Renal cortex interstitium (tissue), 15 donors: ENCODE data around the gene PLSCR3. TPM values are rescaled to one million over a fixed set of nuclear protein-coding genes. Genes with fewer than 3 reads are reported as not detected.

Experiments used
- DNase-seq, 11 donors: peaks; one replicate each; pipeline ENCODE4 v3.0.0-alpha.2; 2013; ENCODE audit warnings: low read depth in 9 of 11, low spot score in 4 of 11; ENCODE audit errors: extremely low read depth in 1 of 11
- long read RNA-seq, 16 experiments: transcript quantifications; one replicate each; lab custom pipeline, GENCODE V29; 2026
- polyA plus RNA-seq, 3 donors: library from polyadenylated mRNA; unstranded; fragments of 120-200 nt; gene quantifications; one replicate each; pipeline ENCODE4 v1.2.1, GENCODE V29; 2013; ENCODE audit not compliant: insufficient read length in 3 of 3

PLSCR3 gene
- 10 to 100 TPM; 28.8 to 41.5 (median 41.4) TPM for polyA plus RNA-seq
- long read RNA-seq, donor 1, transcript PLSCR3-202 (8 exons, 2,067 nt), result major isoform, 5 of 12 reads
- long read RNA-seq, donor 1, partial matches to known transcripts, result 0 of 12 reads
- long read RNA-seq, donor 1, other reads (novel, unspliced or antisense), result 0 of 12 reads
- long read RNA-seq, donor 2, partial matches to known transcripts, result 0 of 3 reads
- long read RNA-seq, donor 2, other reads (novel, unspliced or antisense), result 0 of 3 reads
- long read RNA-seq, donor 3, transcript PLSCR3-202 (8 exons, 2,067 nt), result major isoform, 8 of 26 reads
- long read RNA-seq, donor 3, partial matches to known transcripts, result 10 of 26 reads
- long read RNA-seq, donor 3, other reads (novel, unspliced or antisense), result 0 of 26 reads
- long read RNA-seq, donor 4, transcript PLSCR3-202 (8 exons, 2,067 nt), result major isoform, 6 of 10 reads
- long read RNA-seq, donor 4, partial matches to known transcripts, result 0 of 10 reads
- long read RNA-seq, donor 4, other reads (novel, unspliced or antisense), result 0 of 10 reads
- long read RNA-seq, donor 5, result 0 reads
- long read RNA-seq, donor 6, transcript PLSCR3-202 (8 exons, 2,067 nt), result major isoform, 6 of 8 reads
- long read RNA-seq, donor 6, partial matches to known transcripts, result 0 of 8 reads
- long read RNA-seq, donor 6, other reads (novel, unspliced or antisense), result 0 of 8 reads
- long read RNA-seq, donor 7, transcript PLSCR3-202 (8 exons, 2,067 nt), result major isoform, 6 of 42 reads
- long read RNA-seq, donor 7, partial matches to known transcripts, result 30 of 42 reads
- long read RNA-seq, donor 7, other reads (novel, unspliced or antisense), result 0 of 42 reads
- long read RNA-seq, donor 8, result 0 reads
- long read RNA-seq, donor 9, transcript PLSCR3-202 (8 exons, 2,067 nt), result major isoform, 16 of 26 reads
- long read RNA-seq, donor 9, partial matches to known transcripts, result 6 of 26 reads
- long read RNA-seq, donor 9, other reads (novel, unspliced or antisense), result 0 of 26 reads
- long read RNA-seq, donor 10, partial matches to known transcripts, result 0 of 7 reads
- long read RNA-seq, donor 10, other reads (novel, unspliced or antisense), result 0 of 7 reads
- long read RNA-seq, donor 11, transcript PLSCR3-202 (8 exons, 2,067 nt), result major isoform, 5 of 14 reads
- long read RNA-seq, donor 11, partial matches to known transcripts, result 6 of 14 reads
- long read RNA-seq, donor 11, other reads (novel, unspliced or antisense), result 0 of 14 reads
- long read RNA-seq, donor 12, partial matches to known transcripts, result 0 of 3 reads
- long read RNA-seq, donor 12, other reads (novel, unspliced or antisense), result 0 of 3 reads
- long read RNA-seq, donor 13, result 0 reads
- long read RNA-seq, donor 14, transcript PLSCR3-202 (8 exons, 2,067 nt), result major isoform, 8 of 8 reads
- long read RNA-seq, donor 14, partial matches to known transcripts, result 0 of 8 reads
- long read RNA-seq, donor 14, other reads (novel, unspliced or antisense), result 0 of 8 reads
- long read RNA-seq, donor 15, partial matches to known transcripts, result 0 of 5 reads
- long read RNA-seq, donor 15, other reads (novel, unspliced or antisense), result 0 of 5 reads
- long read RNA-seq, donor 16, transcript PLSCR3-202 (8 exons, 2,067 nt), result major isoform, 11 of 43 reads
- long read RNA-seq, donor 16, transcript PLSCR3-201 (8 exons, 1,689 nt), result minor isoform, 6 of 43 reads
- long read RNA-seq, donor 16, transcript PLSCR3-209 (8 exons, 2,032 nt), result minor isoform, 7 of 43 reads
- long read RNA-seq, donor 16, partial matches to known transcripts, result 18 of 43 reads
- long read RNA-seq, donor 16, other reads (novel, unspliced or antisense), result 0 of 43 reads

- peak in 9 of 11 donors; percentile 75 to 82 (median 79) for DNase-seq
These were observed at the start of gene PLSCR3 for GRCh38 chr17:7394452-7395191. PLSCR3 (minus strand) TSS chr17:7394525; CDS start chr17:7394110, 415 bp downstream.

- DNase-seq, result no peak
These were observed 49.5 kb upstream of the PLSCR3 start for GRCh38 chr17:7443499-7444485.

- no peak for DNase-seq
These were observed 47.8 kb upstream of the PLSCR3 start for GRCh38 chr17:7442142-7442541.

- DNase-seq, result no peak
These were observed 46.9 kb upstream of the PLSCR3 start for GRCh38 chr17:7441266-7441665.

- no peak for DNase-seq
These were observed 46.5 kb upstream of the PLSCR3 start for GRCh38 chr17:7440834-7441195.

DNA sequence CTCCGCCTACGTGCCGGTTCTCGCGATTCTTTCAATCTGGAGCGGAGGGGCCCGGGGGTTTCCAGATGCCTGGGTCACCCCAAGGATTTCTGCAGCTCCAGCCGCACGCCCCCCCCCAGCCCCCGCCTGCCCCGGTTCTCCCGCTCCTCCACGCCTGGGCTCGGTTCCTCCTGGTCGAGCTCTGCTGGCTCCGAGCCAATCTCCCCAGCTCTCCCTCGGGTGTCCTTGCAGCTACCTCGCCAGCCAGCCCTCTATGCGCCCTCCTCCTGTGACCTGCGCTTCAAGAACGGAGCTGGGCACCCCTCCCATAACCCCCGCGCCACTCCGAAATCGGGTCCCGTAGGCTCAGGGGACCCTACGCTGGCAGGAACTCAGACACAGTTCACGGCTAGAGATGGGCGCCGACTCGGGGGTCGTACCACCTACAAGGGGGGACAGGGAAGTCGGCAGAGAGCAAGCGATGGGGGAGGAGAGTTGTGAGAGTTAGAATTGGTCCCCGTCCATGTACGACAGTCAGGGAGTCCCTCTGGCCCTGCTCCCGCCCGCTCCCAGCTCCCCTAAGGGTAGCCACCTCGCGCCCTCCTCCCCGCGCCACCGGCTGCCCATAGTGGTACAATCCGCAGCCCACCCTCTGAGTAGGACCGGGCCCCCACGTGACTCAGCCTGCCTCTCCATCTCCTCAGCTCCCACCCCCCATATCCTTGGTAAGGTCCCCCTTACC is 45.9 kb upstream of the PLSCR3 start:
- DNase-seq, result no peak

DNA sequence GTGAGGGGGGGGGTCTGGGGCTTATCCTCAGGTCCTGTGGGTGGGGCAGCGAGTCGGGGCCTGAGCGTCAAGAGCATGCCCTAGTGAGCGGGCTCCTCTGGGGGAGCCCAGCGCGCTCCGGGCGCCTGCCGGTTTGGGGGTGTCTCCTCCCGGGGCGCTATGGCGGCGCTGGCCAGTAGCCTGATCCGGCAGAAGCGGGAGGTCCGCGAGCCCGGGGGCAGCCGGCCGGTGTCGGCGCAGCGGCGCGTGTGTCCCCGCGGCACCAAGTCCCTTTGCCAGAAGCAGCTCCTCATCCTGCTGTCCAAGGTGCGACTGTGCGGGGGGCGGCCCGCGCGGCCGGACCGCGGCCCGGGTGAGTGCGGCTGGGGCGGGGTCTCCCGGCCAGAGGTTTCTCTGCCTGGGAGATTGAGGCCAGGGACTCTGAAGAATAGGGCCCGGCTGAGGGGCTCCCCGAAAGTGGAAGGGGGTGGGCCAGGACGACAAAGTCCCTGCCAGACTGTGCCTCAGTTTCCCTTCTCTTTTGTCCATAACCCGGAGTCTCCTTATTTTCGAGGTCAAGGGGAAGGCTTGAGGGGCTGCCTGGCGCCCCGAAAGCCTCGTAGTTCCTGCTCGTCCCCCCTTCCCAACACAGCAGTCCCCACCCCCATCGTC is 45.3 kb upstream of the PLSCR3 start, which contains the start of gene FGF11:
Gene FGF11, plus strand, starts transcription at position 51 of the 651 bp plus-strand sequence. Its CDS starts 109 bp downstream, at position 160.
- no peak for DNase-seq

DNA sequence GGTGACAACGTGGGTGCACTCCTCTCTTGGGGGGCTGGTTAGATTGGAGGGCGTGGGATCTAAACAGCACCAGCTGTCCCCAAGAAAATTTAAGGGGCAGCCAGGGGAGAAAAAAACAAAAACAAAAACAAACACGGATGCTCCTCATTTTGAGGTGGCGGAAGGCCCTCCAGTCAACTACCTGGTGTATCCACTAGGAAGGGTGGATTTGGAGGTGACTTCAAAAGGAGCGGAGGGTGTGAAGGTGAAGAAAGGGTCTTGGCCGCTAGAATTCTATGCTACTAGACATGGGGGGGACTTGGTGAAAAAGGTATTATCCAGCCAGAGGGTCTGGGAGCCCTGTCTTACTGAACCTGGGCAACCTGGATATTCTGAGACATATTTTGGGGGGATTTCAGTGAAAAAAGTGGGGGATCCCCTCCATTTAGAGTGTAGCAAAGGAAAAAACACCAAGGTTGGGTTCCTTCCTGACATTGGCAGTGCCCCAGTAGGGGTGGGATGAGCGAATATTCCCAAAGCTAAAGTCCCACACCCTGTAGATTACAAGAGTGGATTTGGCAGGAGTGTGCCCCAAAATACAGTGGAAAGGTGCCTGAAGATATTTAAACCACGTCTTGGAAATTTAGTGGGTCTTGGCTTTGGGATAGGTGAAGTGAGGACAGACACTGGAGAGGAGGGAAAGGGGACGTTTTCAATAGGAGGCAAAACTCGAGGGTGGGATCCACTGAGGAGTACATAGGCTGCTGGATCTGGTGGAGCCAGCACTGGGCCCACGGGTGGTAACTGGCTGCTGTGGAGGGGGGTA is 44.5 kb upstream of the PLSCR3 start:
- no peak for DNase-seq

DNA sequence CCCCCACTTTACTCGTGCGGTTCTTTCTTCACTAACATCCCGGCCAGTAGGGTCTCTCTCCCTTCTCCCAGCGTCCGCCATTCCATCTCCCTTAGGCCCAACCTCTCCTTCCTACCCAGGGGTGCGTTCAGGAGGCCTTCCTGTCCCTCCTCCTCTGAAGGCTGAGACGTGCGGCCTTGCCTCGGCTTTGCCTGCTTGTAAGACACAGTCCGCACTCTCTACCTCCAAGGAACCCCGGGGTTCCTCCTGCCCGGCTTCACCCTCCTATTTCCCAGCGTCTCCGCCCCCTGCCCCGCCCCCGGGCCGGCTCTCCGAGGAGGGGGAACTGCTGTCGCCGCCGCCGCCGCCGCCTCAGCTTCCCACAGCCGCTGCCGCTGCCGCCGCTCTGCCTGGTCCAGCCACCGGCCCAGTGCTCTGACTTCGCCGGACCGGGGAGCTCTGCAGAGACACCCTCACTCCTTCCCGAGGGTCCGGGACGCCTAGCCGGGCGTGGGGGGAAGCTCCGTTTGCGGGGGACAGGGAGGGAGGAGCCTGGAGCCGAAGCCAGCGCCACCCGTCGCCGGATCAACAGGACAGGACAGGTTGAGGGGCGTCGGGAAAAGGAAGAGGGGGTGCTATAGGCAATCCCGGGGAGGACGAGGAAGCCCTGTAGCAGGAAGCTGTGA is 43.8 kb upstream of the PLSCR3 start:
- DNase-seq, result no peak

DNA sequence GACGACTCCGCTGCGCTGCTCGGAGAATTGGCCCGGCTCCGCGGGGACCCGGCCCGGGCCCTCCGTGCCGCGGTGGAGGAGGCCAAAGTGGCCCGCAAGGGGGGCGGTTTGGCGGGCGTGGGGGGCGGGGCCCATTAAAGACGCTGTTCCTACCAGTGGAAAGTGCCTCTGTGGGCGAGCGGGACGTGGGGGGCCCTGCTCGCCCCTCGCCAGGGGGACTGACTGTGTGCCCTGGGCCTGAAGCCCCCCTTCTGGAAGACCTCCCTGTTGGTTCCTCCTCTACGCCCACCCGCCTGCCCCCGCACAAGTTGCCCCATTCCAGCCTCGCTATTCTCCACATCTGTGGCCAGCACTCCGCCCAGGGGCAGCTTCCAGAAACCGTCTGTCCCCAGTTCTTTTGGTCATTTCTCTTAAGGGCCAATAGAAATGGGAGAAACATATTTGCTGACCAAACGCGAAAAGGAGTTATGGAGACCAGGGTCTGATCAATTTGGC is 43.1 kb upstream of the PLSCR3 start:
- no peak for DNase-seq

DNA sequence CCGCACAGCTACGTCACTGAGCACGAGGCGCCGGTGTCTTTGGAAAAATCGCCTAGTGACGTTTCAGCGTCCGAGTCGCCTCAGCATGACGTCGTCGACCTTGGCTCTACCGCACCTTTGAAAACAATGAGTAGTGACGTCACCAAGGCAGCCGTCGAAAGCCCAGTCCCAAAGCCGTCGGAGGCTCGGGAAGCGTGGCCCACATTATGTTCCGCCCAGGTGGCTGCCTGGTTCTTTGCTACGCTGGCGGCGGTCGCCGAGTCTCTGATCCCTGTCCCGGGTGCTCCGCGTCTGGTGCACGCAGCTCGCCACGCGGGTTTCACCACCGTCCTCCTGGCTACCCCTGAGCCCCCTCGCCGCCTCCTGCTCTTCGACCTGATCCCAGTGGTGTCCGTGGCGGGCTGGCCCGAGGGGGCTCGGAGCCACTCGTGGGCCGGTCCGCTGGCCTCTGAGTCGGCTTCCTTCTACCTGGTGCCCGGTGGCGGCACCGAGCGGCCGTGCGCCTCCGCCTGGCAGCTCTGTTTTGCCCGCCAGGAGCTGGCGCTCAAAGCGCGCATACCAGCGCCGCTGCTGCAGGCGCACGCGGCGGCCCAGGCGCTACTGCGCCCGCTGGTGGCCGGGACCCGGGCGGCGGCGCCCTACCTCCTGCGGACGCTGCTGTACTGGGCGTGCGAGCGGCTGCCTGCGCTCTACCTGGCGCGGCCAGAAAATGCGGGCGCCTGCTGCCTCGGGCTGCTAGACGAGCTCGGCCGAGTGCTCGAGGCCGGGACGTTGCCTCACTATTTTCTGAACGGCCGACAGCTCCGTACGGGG is 42.4 kb upstream of the PLSCR3 start:
- peak in 3 of 11 donors; percentile 69 to 82 (median 74) for DNase-seq

GRCh38 chr17:7435676-7436555 is 41.6 kb upstream of the PLSCR3 start:
- no peak for DNase-seq
